OCI-LY1 (cell line): ENCODE results near the gene MSL3B.

Experiments
- H2AFZ ChIP-seq: fragments of 200-600 bp; sonication (generic), shearing (Covaris generic); 2 replicates; pipeline ENCODE4 v1.6.0; 2014; ENCODE audit warnings: antibody characterized with exemption, mild to moderate bottlenecking, low read length
- H3F3A ChIP-seq: fragments of 200-600 bp; sonication (generic), shearing (Covaris generic); 2 replicates; pipeline ENCODE4 v1.6.0; 2014; ENCODE audit warnings: mild to moderate bottlenecking, antibody characterized with exemption, low read length, moderate library complexity; ENCODE audit not compliant: insufficient read depth
- H3K27ac ChIP-seq: fragments of 200-600 bp; sonication (generic); 2 replicates; pipeline ENCODE4 v1.5.1; 2014; ENCODE audit warnings: low read length, mixed run types, mild to moderate bottlenecking, low read depth; ENCODE audit not compliant: poor library complexity, severe bottlenecking
- H3K27me3 ChIP-seq: fragments of 200-600 bp; sonication (generic); 2 replicates; pipeline ENCODE4 v1.6.0; 2014; ENCODE audit warnings: antibody characterized with exemption, mild to moderate bottlenecking, low read length, moderate library complexity; ENCODE audit not compliant: insufficient read depth
- H3K36me3 ChIP-seq: fragments of 200-600 bp; sonication (generic); 2 replicates; pipeline ENCODE4 v1.6.1; 2014; ENCODE audit warnings: mild to moderate bottlenecking, antibody characterized with exemption, low read length, moderate library complexity, mixed read lengths; ENCODE audit not compliant: insufficient read depth
- H3K4me1 ChIP-seq: fragments of 200-600 bp; sonication (generic); 2 replicates; pipeline ENCODE4 v1.5.1; 2014; ENCODE audit warnings: mild to moderate bottlenecking, low read length, moderate library complexity; ENCODE audit not compliant: insufficient read depth, severe bottlenecking
- H3K4me2 ChIP-seq: fragments of 200-600 bp; sonication (generic), shearing (Covaris generic); 2 replicates; pipeline ENCODE4 v1.6.1; 2014; ENCODE audit warnings: low read length
- H3K4me3 ChIP-seq: fragments of 200-600 bp; sonication (generic); 2 replicates; pipeline ENCODE4 v1.5.1; 2014; ENCODE audit warnings: low read length, low read depth, mild to moderate bottlenecking, mixed read lengths; ENCODE audit not compliant: poor library complexity, severe bottlenecking
- H3K79me2 ChIP-seq: fragments of 200-600 bp; shearing (Covaris generic); 2 replicates; pipeline ENCODE4 v1.6.1; 2016; ENCODE audit warnings: mixed run types, low read length, mixed read lengths; ENCODE audit not compliant: insufficient read depth
- H3K9ac ChIP-seq: fragments of 200-600 bp; sonication (generic), shearing (Covaris generic); 2 replicates; pipeline ENCODE4 v1.6.1; 2014; ENCODE audit warnings: mild to moderate bottlenecking, low read length, mixed read lengths
- H3K9me2 ChIP-seq: fragments of 200-600 bp; sonication (generic), shearing (Covaris generic); 2 replicates; pipeline ENCODE4 v1.6.1; 2014; ENCODE audit warnings: low read depth, mild to moderate bottlenecking, low read length, mixed read lengths
- H3K9me3 ChIP-seq: fragments of 200-600 bp; shearing (Covaris generic); 2 replicates; pipeline ENCODE4 v1.6.1; 2014; ENCODE audit warnings: low read length, mixed read lengths
- H4K20me1 ChIP-seq: fragments of 200-600 bp; sonication (generic), shearing (Covaris generic); 2 replicates; pipeline ENCODE4 v1.6.0; 2016; ENCODE audit warnings: mild to moderate bottlenecking, low read length; ENCODE audit not compliant: insufficient read depth
- EZH2 ChIP-seq: fragments of 200-600 bp; sonication (generic), shearing (Covaris generic); IDR thresholded peaks from 2 replicates; pipeline ENCODE4 v1.8.0; 2017; ENCODE audit warnings: borderline replicate concordance, mixed run types, mild to moderate bottlenecking, antibody characterized with exemption, low read length, moderate library complexity, mixed read lengths
- TF ChIP-seq, protein P1 (sequence below): fragments of 200-600 bp; sonication (generic), shearing (Covaris generic); IDR thresholded peaks from 2 replicates; pipeline ENCODE4 v1.5.1; 2017; ENCODE audit warnings: mild to moderate bottlenecking, antibody characterized with exemption, low read length, moderate library complexity, mixed read lengths

The MSL3B gene

DNA sequence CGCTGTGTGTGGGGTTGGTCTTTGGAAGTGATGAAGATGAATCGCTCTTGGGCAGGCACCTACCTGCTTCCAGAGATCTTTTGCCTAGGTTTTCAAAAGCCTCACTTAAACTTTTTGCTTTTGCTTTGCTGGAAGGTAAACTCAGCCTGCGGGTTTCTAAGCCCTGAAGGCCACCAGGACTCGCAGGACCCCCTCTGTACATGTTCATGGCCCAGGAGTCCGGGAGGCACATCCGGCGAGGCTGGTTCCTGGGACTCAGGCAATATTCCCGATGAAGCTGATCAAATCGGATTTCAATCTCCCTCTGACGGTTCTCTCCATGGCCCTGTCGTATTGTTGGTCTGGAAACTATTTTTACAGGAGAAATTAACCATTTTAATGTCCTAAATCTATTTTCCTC lies 27.0 kb downstream of the MSL3B start:
- Histone ChIP-seq H3K36me3 (peaks cover 100% of the 10 kb centered on the region), H3K9ac (no peak overlapping the region), H4K20me1 (no peaks in the 10 kb centered on the region), H3K4me3 (no peak overlapping the region), H3K79me2 (peaks cover 43% of the 10 kb centered on the region), H3K9me3 (no peaks in the 10 kb centered on the region), H3F3A (no peaks in the 10 kb centered on the region), H3K9me2 (no peaks in the 10 kb centered on the region), H3K4me2 (no peak overlapping the region), H3K4me1 (peaks cover 4% of the 10 kb centered on the region), H3K27me3 (no peaks in the 10 kb centered on the region), H3K27ac (no peak overlapping the region), H2AFZ (no peak overlapping the region)
- no peak for TF ChIP-seq EZH2
- TF ChIP-seq, protein P1, sequence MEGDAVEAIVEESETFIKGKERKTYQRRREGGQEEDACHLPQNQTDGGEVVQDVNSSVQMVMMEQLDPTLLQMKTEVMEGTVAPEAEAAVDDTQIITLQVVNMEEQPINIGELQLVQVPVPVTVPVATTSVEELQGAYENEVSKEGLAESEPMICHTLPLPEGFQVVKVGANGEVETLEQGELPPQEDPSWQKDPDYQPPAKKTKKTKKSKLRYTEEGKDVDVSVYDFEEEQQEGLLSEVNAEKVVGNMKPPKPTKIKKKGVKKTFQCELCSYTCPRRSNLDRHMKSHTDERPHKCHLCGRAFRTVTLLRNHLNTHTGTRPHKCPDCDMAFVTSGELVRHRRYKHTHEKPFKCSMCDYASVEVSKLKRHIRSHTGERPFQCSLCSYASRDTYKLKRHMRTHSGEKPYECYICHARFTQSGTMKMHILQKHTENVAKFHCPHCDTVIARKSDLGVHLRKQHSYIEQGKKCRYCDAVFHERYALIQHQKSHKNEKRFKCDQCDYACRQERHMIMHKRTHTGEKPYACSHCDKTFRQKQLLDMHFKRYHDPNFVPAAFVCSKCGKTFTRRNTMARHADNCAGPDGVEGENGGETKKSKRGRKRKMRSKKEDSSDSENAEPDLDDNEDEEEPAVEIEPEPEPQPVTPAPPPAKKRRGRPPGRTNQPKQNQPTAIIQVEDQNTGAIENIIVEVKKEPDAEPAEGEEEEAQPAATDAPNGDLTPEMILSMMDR = no peak

DNA sequence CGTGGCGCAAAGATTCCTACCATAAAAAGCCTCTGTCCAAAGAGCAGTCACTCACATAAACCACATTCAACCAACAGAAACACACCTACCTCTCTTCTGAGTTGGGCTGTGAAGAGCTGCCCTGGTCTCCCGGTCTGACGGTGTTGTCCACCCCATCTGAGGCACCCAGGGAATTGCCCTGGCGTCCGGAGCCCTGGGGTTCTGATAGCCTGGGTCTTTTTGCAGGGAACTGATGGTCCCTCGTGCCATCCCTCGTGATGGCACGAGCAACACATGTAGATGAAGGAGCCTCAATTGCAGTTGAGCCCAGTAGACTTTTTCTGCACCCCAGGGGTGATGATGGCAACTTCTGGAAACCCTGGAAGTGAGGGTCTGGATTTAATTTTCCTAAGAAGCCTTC lies 27.7 kb downstream of the MSL3B start:
- H4K20me1 ChIP-seq = no peaks in the 10 kb centered on the region
- H3K9me2 ChIP-seq = no peaks in the 10 kb centered on the region
- no peak overlapping the region for H3K9ac ChIP-seq
- H2AFZ ChIP-seq = no peak overlapping the region
- TF ChIP-seq, protein P1 = no peak
- TF ChIP-seq EZH2 = no peak
- H3K4me3 ChIP-seq = no peak overlapping the region
- H3K4me1 ChIP-seq = peaks cover 4% of the 10 kb centered on the region
- peaks cover 100% of the 10 kb centered on the region for H3K36me3 ChIP-seq
- no peak overlapping the region for H3K4me2 ChIP-seq
- H3F3A ChIP-seq = no peaks in the 10 kb centered on the region
- H3K27ac ChIP-seq = no peak overlapping the region
- peaks cover 43% of the 10 kb centered on the region for H3K79me2 ChIP-seq
- H3K27me3 ChIP-seq = no peaks in the 10 kb centered on the region
- no peaks in the 10 kb centered on the region for H3K9me3 ChIP-seq

DNA sequence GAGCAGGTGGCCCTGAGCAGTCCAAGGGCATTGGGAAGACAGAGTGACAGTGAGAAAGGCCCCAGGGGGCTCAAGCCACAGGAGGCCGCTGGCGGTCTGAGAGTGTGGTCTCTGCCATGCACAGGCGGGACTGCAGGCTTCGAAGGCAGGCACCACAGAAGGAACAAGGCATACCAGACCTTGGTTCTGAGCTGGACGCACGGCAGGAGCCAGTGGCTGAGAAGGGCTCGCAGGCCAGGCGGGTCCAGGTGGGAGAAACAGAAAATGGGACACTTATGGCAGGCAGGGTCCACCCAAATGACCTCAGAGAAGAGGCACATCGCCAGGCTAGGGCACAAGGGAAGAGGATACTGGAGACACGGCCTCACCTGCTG lies 28.8 kb downstream of the MSL3B start:
- H3K9me3 ChIP-seq = no peaks in the 10 kb centered on the region
- H3K27ac ChIP-seq = no peak overlapping the region
- H3K27me3 ChIP-seq = no peaks in the 10 kb centered on the region
- peaks cover 100% of the 10 kb centered on the region for H3K36me3 ChIP-seq
- H4K20me1 ChIP-seq = no peaks in the 10 kb centered on the region
- no peaks in the 10 kb centered on the region for H3K9me2 ChIP-seq
- H3K4me1 ChIP-seq = peaks cover 4% of the 10 kb centered on the region
- H3K4me3 ChIP-seq = no peak overlapping the region
- no peaks in the 10 kb centered on the region for H3F3A ChIP-seq
- H3K4me2 ChIP-seq = no peak overlapping the region
- no peak overlapping the region for H3K9ac ChIP-seq
- TF ChIP-seq, protein P1 = no peak
- no peak for TF ChIP-seq EZH2
- H2AFZ ChIP-seq = no peak overlapping the region
- H3K79me2 ChIP-seq = peaks cover 43% of the 10 kb centered on the region
